GM11168 (cell line): ENCODE data around the gene C1orf116.

Source experiments
- in situ Hi-C: fragments of 300-500 bp; cut with MboI; formaldehyde crosslinking; loops from one replicate; pipeline ENCODE4 v1.12.0; 2022; ENCODE audit warnings: low sequenced_read_pairs; ENCODE audit not compliant: unreplicated experiment

C1orf116 gene

GRCh38 chr1:207039380-207040180 is 7.0 kb upstream of the C1orf116 start:
- in situ Hi-C loops, result no loop called here

- in situ Hi-C loops, result no loop called here
Measured at GRCh38 chr1:207036865-207037264, 4.3 kb upstream of the C1orf116 start.

- in situ Hi-C loops, result no loop called here
Measured at GRCh38 chr1:207035877-207036551, 3.5 kb upstream of the C1orf116 start.

- in situ Hi-C loops, result no loop called here
Measured at GRCh38 chr1:207034998-207035397, 2.4 kb upstream of the C1orf116 start.

GRCh38 chr1:207034208-207034607 is 1.7 kb upstream of the C1orf116 start:
- in situ Hi-C loops, result no loop called here

- in situ Hi-C loops, result no loop called here
Measured at GRCh38 chr1:207033302-207033701, 746 bp upstream of the C1orf116 start.

GRCh38 chr1:207031632-207032264 is 808 bp downstream of the C1orf116 start:
- in situ Hi-C loops, result no loop called here

GRCh38 chr1:207031016-207031415 is 1.5 kb downstream of the C1orf116 start:
- in situ Hi-C loops, result no loop called here

GRCh38 chr1:207030522-207031009 is 2.0 kb downstream of the C1orf116 start:
- in situ Hi-C loops, result no loop called here

- in situ Hi-C loops, result no loop called here
Measured at GRCh38 chr1:207029701-207030521, 2.6 kb downstream of the C1orf116 start.

- in situ Hi-C loops, result no loop called here
Measured at GRCh38 chr1:207028884-207029650, 3.5 kb downstream of the C1orf116 start.

- in situ Hi-C loops, result no loop called here
Measured at GRCh38 chr1:207027921-207028320, 4.6 kb downstream of the C1orf116 start.

GRCh38 chr1:207027206-207027777 is 5.3 kb downstream of the C1orf116 start:
- in situ Hi-C loops, result no loop called here

- in situ Hi-C loops, result no loop called here
Measured at GRCh38 chr1:207026104-207026534, 6.4 kb downstream of the C1orf116 start.

GRCh38 chr1:207025146-207025880 is 7.2 kb downstream of the C1orf116 start:
- in situ Hi-C loops, result no loop called here

GRCh38 chr1:207024202-207025145 is 8.1 kb downstream of the C1orf116 start:
- in situ Hi-C loops, result no loop called here

- in situ Hi-C loops, result no loop called here
Measured at GRCh38 chr1:207022996-207023679, 9.4 kb downstream of the C1orf116 start.
